PFSK-1 (cell line): Measurements from ENCODE around the gene TERF2IP.

Experiments used
- FOXP2 ChIP-seq: optimal IDR thresholded peaks from 2 replicates; pipeline ENCODE3; 2011; ENCODE audit warnings: borderline replicate concordance, control low read depth, inconsistent platforms; ENCODE audit not compliant: insufficient read depth; ENCODE audit errors: extremely low read length, extremely low read depth
- POLR2AphosphoS5 ChIP-seq: IDR thresholded peaks from 2 replicates; pipeline ENCODE4 v1.6.1; 2012; ENCODE audit warnings: low read depth, mild to moderate bottlenecking, control low read depth, low read length, moderate library complexity
- SIN3A ChIP-seq: IDR thresholded peaks from 2 replicates; pipeline ENCODE4 v1.6.1; 2012; ENCODE audit warnings: mild to moderate bottlenecking, low read length, moderate library complexity, borderline replicate concordance; ENCODE audit not compliant: insufficient read depth
- TAF1 ChIP-seq: IDR thresholded peaks from 2 replicates; pipeline ENCODE4 v1.6.1; 2012; ENCODE audit warnings: low read length, control low read depth, borderline replicate concordance; ENCODE audit not compliant: insufficient read depth
- TF ChIP-seq, protein P1 (sequence below), 2 experiments: IDR thresholded peaks; 2 replicates each; pipeline versions ENCODE4 v1.6.1 to v1.8.0; 2011 to 2012; ENCODE audit warnings: low read depth in 2 of 2, low read length in 2 of 2, control low read depth in 1 of 2, inconsistent platforms in 1 of 2, mild to moderate bottlenecking in 1 of 2, moderate library complexity in 1 of 2; ENCODE audit not compliant: insufficient read depth in 1 of 2

The TERF2IP gene

DNA sequence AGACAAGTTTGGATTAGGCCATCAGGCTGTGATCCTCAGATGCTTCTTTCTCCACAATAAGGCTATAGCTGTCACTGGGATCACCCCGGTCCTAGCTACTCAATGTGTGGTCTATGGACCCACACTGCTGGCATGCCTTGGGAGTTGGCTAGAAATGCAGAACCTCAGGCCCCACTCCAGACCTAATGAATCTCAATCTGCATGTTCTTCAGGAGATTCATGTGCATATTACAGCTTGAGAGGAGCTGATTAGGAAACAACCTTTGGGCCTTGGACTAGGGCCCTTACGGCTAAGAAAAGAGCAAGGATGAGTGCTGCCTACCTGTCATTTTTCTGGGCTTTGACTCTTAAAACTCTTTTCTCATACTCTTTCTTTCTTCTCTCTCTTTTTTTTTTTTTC is 32.0 kb upstream of the TERF2IP start:
- TF ChIP-seq POLR2AphosphoS5 = no peak
- no peak for TF ChIP-seq FOXP2
- no peak for TF ChIP-seq TAF1
- TF ChIP-seq SIN3A = no peak
- TF ChIP-seq, protein P1, sequence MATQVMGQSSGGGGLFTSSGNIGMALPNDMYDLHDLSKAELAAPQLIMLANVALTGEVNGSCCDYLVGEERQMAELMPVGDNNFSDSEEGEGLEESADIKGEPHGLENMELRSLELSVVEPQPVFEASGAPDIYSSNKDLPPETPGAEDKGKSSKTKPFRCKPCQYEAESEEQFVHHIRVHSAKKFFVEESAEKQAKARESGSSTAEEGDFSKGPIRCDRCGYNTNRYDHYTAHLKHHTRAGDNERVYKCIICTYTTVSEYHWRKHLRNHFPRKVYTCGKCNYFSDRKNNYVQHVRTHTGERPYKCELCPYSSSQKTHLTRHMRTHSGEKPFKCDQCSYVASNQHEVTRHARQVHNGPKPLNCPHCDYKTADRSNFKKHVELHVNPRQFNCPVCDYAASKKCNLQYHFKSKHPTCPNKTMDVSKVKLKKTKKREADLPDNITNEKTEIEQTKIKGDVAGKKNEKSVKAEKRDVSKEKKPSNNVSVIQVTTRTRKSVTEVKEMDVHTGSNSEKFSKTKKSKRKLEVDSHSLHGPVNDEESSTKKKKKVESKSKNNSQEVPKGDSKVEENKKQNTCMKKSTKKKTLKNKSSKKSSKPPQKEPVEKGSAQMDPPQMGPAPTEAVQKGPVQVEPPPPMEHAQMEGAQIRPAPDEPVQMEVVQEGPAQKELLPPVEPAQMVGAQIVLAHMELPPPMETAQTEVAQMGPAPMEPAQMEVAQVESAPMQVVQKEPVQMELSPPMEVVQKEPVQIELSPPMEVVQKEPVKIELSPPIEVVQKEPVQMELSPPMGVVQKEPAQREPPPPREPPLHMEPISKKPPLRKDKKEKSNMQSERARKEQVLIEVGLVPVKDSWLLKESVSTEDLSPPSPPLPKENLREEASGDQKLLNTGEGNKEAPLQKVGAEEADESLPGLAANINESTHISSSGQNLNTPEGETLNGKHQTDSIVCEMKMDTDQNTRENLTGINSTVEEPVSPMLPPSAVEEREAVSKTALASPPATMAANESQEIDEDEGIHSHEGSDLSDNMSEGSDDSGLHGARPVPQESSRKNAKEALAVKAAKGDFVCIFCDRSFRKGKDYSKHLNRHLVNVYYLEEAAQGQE (IDR thresholded peaks at IDR 0.05; ENCODE audit: insufficient read depth in 1 of 2, low read depth in 2 of 2, low read length in 2 of 2) = no peak

GRCh38 chr16:75616521-75617010 is 31.0 kb upstream of the TERF2IP start:
- TF ChIP-seq SIN3A (no peak), POLR2AphosphoS5 (no peak), TAF1 (no peak), FOXP2 (no peak)
- TF ChIP-seq, protein P1 (IDR thresholded peaks at IDR 0.05; ENCODE audit: insufficient read depth in 1 of 2, low read depth in 2 of 2, low read length in 2 of 2) = no peak

- TF ChIP-seq, protein P1 (IDR thresholded peaks at IDR 0.05; ENCODE audit: insufficient read depth in 1 of 2, low read depth in 2 of 2, low read length in 2 of 2) = no peak
- TF ChIP-seq FOXP2 (no peak), TAF1 (no peak), SIN3A (no peak), POLR2AphosphoS5 (no peak)
These were observed 30.5 kb upstream of the TERF2IP start for GRCh38 chr16:75617121-75617520.

GRCh38 chr16:75618780-75619179 is 28.8 kb upstream of the TERF2IP start:
- TF ChIP-seq POLR2AphosphoS5 = no peak
- TF ChIP-seq, protein P1 (IDR thresholded peaks at IDR 0.05; ENCODE audit: insufficient read depth in 1 of 2, low read depth in 2 of 2, low read length in 2 of 2) = no peak
- no peak for TF ChIP-seq TAF1
- no peak for TF ChIP-seq FOXP2
- no peak for TF ChIP-seq SIN3A
